ENCODE results near the gene TERB1. TPM values are rescaled to one million over a fixed set of nuclear protein-coding genes. Genes with fewer than 3 reads are reported as not detected.

The TERB1 gene
- total RNA-seq, 1 experiment from 2014 or later: 0.46 TPM

DNA sequence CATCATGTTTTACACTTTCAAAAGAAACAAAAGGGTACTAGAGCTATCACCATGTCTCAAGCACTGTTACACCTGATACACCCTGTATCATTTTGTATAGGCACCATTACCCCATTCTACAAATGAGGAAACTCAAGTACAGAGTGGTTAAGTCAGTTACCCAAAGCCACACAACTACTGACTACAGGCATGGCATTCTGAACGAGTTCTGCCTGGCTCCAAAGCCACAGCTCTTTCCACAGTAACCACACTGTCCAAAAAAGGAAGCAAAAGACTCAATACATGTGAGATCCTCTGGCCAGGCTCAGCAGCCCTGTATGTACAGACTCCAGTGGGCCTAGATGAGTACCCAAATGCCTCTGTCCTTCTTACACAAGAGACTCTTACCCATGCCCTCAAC is 54.7 kb downstream of the TERB1 start:
- no peak for DNase-seq (ENCODE audit: low read depth)

DNA sequence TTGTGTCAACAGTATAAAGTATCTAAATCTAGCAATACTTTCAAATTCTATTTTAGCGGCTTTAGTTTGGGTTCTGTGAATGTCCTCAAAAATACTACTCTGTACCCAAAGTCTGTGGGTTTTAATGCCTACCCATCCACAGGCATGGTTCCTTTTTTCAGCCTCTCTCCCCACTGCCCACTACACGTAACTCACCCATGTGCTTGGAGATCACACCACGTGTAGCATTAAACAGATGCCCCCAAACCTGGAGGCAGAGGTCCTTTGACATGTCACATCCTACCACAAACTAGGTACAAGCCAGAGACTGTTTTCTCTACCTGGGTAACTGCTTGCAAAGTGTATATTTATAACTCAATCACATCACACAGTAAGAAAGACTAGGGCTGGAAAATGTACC is 55.3 kb downstream of the TERB1 start:
- no peak for DNase-seq (ENCODE audit: low read depth)

DNA sequence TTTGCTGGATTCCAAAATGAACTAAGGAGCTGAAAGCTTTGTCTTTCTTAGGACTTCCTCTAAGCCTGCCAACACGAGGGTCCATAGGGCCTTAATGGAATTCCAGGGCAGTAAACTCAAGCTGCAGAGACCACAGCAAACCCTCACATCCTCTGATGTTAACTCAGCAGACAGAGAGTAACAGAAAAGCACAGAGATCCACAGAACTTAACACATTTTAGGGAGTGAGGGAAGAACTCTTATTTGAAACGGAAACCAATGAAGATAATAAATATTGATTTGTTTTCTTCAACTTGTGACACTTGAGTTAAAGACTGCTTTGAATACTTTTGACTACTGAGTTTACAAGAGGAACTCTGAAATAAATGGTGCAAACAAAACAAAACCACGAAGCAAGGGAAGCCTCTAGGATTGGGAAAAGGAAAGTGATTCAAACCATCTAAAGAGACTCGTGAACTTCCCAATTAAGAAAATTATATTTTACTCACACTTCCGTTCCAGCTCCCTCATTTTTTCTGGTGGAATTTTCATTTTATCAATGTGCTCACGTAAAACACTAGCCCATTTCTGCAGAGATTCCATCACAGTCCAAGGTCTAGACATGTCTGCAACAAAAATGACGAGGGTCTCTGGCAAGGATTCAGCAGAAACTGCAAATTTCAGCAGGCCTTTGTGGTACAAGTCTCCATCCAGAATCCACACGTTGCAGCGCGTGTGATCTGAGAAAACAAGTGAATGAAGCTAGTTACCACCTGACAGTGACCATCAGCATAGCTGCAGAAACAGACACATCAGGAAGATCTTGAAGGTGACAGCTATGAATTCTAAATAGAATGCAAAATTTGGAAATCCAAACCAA is 59.2 kb downstream of the TERB1 start:
- peak; percentile 29 for DNase-seq (ENCODE audit: low read depth)

DNA sequence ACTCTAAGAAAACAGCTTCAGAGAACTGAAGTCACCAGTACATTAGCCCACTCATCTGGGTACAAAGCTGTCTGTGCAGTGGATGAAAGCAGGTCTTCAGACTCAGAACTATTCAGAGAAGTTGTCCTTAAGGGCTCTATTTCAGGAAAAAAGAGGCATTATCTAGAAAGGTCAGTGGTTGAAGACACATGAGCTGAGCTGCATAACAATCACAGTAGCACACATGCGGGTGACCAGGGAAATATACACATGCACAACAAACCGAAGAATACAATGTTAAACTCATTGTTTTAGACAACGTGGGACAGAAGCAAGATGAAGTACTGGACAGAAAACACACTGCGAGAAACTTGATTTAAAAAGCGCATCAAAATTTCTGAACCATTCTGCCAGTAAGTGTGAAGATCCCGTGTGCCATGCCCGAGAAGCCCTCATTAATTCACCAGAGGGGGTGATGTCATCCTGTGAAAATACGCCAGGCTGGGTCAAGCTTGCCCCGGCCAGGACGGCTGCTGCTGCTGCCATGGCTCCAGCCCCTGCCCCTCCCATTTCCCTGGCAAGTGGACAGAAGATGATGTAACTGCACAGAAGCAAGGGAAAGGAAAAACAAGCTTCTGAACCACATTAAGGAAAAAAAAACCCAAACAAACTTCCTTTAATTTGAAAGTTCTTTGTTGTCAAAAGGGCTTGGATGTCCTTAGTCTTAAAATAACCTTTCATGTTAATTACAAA is 60.0 kb downstream of the TERB1 start:
- DNase-seq (ENCODE audit: low read depth): peak; percentile 89

DNA sequence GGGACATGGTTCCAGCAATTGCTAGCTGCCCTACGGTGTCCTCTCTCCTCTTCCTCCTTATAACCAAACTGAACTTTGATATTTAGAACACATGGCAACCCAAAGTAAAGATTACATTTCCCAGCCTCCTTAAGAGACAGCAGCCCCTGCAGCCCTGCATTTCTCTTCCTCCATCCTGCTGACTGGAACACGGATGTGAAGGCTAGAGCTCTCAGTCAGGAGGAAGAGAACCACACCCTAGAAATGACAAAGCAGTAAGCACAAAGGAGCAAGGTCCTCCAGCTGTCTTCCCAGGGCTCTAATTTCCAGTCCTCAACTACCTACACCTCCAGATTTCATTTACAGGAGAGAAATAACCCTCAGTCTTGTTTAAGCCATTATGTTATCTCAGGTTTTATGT is 60.9 kb downstream of the TERB1 start:
- DNase-seq (ENCODE audit: low read depth): peak; percentile 27

DNA sequence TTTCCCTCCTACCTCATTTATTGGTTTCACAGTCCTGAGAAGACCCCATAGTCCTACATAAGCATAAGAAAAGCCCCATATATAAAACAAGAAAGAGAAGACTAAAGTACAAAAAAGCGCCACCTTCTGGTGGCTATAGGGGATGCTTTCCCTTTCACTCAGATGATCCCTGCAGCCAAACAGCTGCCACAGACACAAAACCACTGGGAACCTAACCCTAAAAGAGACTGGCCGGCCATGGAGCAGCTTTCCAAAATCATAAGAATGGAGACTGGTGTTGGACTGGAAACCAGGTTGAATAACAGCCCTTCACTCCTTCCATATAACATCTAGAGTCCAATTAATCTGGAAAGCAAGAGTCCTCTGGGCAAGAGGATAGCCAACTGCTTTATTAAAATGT is 61.4 kb downstream of the TERB1 start:
- peak; percentile 21 for DNase-seq (ENCODE audit: low read depth)

DNA sequence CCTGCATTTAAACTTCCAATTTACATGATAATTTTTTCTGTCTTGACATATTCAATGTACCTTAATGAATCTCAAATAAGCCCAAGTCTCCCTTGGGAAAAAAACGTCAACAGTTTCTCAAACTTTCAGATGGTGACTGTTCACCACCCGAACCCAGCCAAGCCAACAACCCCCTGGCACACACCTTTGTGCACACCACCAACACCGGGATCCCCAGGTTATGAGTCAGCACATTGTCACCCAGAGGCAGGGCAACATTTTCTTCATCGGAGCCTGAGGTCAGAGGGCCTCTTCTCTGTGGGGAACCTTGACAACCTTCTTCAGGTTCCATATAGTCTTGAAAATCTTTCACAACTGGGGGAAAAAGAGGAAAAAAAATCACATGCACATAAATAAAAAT is 65.5 kb downstream of the TERB1 start:
- no peak for DNase-seq (ENCODE audit: low read depth)

DNA sequence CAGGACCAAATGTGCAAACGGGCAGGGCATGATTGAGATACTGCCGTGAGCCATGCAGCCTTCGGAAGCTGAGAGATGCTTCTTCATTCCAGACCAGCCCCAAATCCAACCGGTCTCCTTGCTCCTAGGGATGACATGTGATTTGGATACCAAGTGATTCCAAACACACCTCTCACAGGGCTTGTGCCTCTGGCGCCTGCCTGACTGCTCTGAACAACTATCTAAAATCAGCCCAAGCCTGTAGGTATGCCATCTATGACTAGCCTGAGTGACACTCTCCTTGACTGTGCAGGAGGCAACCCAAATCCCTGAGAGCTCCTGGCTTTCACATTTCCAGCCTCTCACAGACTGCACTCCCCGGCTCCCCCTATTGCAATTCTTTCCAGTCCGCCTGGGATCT is 70.3 kb downstream of the TERB1 start:
- no peak for DNase-seq (ENCODE audit: low read depth)

DNA sequence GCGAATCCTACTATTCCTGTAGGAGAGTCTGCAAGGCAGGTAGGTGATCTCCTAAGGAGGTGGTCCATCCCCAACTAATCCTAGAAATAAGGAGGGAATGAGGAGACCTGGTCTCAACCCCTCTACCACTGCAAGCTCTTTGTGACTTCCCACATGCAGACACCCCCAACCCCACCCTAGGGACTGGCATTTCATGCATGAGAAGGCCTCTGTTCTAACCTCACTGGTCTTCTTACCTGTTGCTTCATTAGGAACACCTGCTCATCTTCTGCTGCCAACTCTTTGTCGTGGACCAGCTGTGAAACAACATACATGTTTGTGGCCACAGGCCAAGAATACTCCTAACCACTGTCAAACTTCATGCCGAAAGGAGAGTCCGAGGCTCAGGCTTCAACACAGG is 72.6 kb downstream of the TERB1 start:
- no peak for DNase-seq (ENCODE audit: low read depth)

DNA sequence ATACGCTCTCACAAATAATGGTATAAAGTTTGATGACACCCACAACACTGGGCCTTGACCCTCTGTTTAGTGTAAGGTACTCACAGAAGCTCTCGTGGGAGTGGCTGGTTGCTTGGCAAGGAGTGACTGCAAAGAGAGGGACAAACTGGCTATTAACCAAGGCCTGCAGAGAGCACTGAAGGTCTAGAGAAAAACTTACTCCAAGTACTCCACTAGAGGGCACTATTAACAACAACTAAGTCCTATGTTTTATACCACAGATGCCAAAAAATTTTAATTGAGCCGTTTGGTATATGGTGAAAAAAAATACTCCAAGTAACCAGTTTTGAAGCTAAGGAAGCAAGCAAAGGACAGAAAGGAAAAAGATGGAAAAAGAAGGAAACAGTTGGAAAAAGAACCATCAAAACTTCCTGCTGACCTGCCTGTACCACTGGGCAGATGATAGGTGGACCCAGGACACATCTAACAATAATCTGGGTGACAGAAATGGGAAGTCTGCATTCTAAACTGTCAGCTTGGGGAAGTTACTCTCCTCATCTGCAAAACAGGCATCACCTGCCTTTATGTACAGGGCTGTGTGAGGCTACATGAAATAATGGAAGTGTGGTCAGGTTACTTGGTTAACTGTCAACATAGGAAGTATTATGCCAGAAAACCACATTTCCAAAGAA is 73.1 kb downstream of the TERB1 start:
- no peak for DNase-seq (ENCODE audit: low read depth)

DNA sequence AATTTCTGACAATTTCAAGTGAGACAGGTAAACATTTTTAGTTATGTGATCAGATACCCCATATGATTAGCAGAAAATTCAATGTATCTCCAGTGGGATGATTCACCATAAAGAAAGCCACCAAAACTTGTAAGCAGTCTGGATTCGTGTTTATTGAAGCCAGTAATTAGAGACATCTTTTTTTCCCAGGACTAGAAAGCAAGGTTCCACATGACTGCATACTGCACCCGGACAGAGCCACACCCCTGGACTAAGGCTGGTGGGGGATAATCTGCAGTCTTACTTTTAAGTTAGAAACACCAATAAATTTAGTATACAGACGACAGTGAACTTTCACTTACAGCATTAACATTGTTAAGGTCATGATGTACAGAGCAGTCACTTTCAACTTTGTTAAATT is 80.6 kb downstream of the TERB1 start:
- no peak for DNase-seq (ENCODE audit: low read depth)

DNA sequence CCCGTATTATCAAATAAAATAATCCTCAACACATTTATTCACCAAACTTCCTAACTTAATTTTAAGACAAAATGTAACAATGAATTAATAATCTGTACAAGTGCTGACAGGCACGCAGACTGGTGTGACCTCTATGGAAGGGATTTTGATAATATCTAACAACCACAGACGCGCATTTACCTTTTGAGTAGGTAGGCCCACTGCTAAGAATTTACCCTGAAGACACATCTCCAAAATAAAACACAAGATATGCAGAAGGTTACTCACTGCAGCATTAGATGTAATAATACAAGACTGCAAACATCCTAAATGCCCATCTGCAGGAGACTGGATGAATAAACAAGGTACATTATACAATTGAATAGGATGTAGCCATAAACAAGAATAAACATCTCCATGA is 82.1 kb downstream of the TERB1 start:
- no peak for DNase-seq (ENCODE audit: low read depth)

DNA sequence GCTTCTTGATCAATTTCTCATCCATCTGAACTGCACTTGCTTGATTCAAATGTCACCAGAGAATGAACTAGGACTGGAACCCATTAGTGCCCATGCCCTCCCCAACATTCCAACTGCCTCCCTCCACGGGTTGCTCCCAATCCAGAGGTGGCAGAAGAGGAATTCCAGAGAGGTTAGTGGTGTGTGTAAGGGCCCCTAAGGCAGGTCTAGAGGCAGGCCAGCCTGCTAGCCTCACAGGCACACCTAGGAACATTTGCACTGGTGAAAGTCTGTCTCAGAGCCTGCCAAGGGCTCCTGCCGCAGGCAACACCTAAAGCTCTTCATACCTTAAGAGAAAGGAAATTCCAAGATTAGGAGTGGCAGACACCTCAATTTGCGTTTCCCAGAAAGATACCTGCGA is 83.6 kb downstream of the TERB1 start:
- DNase-seq (ENCODE audit: low read depth): no peak

DNA sequence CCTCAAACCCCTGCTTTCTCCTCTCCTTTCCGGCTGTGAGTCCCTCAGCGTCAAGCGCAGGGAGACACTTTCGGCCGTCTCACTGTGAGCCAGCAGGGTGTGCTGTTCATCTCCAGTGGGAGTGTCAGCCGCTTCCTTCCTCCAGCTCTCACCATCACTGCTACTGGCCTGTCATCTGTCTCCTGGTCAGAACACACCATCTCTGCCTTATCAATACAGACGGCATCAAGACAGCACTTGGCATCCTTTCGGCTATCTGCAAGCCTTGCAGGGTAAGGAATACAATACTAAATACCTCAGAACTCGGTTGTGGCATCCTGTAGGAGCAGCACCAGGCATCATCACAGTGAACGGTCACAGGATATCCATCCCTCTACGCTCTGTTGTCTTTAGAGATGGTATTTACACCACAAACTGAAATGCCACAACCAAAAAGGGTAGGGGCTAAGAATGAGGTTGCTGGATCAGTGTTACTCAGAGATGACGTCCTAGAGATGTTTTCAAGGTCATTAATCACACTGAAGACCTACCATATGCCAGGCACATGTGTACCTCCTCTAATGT is 84.2 kb downstream of the TERB1 start:
- peak; percentile 35 for DNase-seq (ENCODE audit: low read depth)

DNA sequence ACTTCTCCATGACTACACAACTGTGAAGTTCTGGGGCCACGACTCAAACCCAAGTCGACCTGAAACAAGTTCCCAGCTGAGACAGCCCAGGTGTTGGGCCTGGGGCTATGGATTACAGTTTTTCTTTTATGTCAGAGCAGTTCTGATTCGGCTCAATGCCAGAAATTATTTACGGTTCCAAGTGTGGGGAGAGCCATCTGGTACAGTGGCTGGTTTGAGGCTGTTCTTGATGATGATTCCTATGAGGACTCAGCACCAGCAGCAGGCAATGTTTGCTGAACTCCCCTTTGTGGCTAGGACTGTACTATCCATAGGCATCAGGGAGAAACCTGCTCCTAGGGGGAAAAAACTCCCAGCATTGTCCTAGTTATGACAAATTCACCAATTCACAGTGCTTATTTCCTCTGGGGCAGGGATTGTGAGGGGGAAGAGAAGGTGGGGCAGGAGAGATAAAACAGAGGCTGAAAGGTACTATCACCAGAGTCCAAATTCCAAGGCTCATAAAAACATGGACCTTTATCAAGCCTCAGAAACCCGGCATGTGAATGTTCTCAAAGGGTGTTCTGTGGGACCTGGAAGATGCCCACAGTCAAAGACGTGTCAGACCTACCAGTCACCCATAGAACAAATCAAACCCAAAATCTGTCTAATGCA is 86.6 kb downstream of the TERB1 start:
- DNase-seq (ENCODE audit: low read depth): no peak

DNA sequence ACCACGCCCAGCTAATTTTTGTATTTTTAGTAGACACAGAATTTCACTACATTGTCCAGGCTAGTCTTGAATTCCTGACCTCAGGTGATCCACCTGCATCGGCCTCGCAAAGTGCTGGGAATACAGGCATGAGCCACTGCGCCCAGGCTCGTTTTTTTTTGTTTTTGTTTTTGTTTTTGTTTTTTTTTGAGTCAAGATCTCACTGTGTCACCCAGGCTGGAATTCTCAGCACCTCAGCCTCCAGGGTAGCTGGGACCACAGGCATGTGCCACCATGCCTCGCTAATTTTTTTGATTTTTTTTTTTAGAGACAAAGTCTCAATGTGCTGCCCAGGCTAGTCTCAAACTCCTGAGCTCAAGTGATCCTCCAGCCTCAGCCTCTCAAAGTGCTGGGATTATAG is 87.3 kb downstream of the TERB1 start:
- no peak for DNase-seq (ENCODE audit: low read depth)

DNA sequence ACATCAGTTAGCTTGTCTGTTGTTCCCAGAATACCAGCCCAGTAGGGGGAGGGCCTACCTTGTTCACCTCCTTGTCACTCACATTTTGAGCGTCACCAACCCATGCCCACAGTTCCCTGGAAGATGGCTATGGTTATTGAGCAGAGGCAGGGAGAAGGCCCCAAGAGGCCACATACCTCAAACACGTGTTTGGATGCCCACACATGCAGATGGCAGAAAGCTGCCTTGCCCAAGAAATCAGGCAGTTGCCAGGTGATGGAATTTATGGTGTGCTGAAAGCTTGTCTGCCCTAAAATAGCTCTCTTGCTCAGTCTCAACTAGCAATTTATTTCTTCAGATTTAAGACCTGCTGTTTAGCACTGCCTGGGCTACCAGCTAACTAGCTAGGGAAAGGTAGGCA is 88.3 kb downstream of the TERB1 start:
- DNase-seq (ENCODE audit: low read depth): no peak

DNA sequence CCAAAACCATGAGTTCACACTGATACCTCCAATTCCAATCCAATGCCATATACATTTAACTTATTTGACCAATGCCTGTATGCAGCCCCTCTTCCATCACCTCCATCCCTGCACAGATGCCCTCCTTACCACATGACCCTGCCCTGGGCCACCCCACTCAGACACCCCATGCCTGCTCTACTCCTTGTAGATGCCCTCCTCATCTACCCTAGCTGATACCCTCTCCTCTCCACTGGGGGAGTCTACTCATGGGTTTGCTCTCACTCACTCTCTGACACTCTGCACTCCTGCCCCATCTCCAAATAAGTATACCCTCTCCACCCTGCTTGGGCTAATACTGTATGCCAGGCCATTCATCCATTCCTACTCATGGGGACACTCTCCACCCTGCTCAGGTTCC is 88.9 kb downstream of the TERB1 start:
- DNase-seq (ENCODE audit: low read depth): no peak

DNA sequence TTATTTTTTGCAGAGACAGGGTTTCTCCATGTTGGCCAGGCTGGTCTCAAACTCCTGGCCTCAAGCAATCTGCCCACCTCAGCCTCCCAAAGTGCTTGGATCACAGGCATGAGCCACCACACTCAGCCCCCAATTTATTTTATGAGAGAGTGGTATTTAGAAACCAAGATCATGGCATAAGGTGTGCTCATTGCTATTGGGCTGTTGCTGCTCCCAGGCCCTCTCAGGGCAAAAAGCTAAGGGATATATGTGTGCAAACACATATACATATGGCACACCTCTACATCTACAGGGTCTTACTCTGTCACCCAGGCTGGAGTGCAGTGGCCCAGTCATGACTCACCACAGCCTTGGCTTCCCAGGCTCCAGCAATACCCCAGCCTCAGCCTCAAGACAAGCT is 89.8 kb downstream of the TERB1 start:
- DNase-seq (ENCODE audit: low read depth): no peak

DNA sequence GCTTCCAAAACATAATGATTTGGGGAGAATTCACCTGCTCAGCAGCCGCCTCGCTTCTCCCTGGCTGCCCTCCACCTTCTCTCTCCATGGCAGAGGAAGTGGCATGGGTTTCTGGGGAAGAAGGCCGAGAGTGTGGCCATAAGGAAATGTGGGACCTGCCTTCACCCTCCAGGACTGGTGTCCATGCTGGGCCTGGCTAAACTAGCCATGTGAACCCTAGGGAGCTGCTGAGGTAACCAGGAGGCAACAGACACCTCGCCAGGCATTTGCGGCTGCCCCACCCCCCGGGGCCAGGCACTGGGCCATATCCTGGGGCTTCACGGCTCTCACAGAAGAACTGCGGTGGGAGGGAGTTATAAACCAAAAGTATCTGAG is 94.9 kb downstream of the TERB1 start:
- peak; percentile 35 for DNase-seq (ENCODE audit: low read depth)

DNA sequence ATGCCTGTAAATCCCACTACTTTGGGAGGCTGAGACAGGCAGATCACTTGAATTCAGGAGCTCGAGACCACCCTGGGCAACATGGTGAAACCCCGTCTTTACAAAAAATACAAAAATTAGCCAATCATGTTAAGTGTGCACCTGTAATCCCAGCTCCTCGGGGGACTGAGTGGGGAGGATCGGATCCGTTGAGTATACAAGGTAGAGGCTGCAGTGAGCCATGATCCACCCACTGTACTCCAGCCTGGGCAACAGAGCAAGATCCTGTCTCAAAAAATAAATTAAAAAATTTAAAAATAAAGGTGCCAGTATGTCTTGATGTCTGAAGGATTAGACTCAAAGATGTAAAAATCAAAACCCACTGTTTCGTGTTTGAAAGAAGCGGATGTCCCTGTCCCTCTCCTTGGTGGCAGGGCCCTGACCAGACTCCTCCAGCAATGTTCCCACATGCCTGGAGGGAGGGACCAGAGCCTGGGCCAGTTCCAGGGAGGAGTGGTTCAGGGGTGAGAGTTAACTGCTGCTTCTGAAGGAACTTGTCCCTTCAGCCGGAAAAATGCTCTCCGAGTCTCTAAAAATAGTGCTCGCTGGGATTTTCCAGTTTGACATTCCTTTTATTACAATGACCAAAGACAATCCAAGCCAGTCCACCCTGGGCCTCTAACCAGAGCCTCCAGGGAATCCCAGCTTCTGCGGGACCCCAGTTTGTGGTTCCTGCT is 95.4 kb downstream of the TERB1 start:
- DNase-seq (ENCODE audit: low read depth): peak; percentile 12
